Measurements from ENCODE around the gene DHX34.
"Not testable (repeated sequence)": the region's sequence is repeated elsewhere in the genome, so short reads cannot be mapped to it uniquely, and the experiment has no call there.

The DHX34 gene

GRCh38 chr19:47365455-47365854 is 16.3 kb downstream of the DHX34 start:
- DNase-seq: not testable (repeated sequence)

GRCh38 chr19:47370045-47370611 is 21.0 kb downstream of the DHX34 start:
- no peak for DNase-seq

- DNase-seq: no peak
Measured at GRCh38 chr19:47371261-47371660, 22.1 kb downstream of the DHX34 start.

GRCh38 chr19:47372603-47373002 is 23.5 kb downstream of the DHX34 start:
- DNase-seq: no peak

- DNase-seq: no peak
Measured at GRCh38 chr19:47373246-47374240, 24.4 kb downstream of the DHX34 start.

- no peak for DNase-seq
Measured at GRCh38 chr19:47374876-47375693, 26.0 kb downstream of the DHX34 start.

- no peak for DNase-seq
Measured at GRCh38 chr19:47375694-47376588, 26.8 kb downstream of the DHX34 start.

- DNase-seq: no peak
Measured at GRCh38 chr19:47376589-47377144, 27.6 kb downstream of the DHX34 start.

GRCh38 chr19:47377208-47377701 is 28.1 kb downstream of the DHX34 start:
- DNase-seq: no peak

- no peak for DNase-seq
Measured at GRCh38 chr19:47377801-47378200, 28.7 kb downstream of the DHX34 start.

GRCh38 chr19:47378246-47378645 is 29.1 kb downstream of the DHX34 start:
- no peak for DNase-seq

- no peak for DNase-seq
Measured at GRCh38 chr19:47379381-47379938, 30.3 kb downstream of the DHX34 start.

GRCh38 chr19:47380559-47380958 is 31.4 kb downstream of the DHX34 start:
- no peak for DNase-seq

GRCh38 chr19:47381121-47381520 is 32.0 kb downstream of the DHX34 start:
- no peak for DNase-seq

GRCh38 chr19:47381653-47382279 is 32.7 kb downstream of the DHX34 start:
- DNase-seq: no peak

GRCh38 chr19:47383890-47384289 is 34.8 kb downstream of the DHX34 start:
- not testable (repeated sequence) for DNase-seq

GRCh38 chr19:47384533-47384932 is 35.4 kb downstream of the DHX34 start:
- DNase-seq: not testable (repeated sequence)

- DNase-seq: not testable (repeated sequence)
Measured at GRCh38 chr19:47386582-47386981, 37.5 kb downstream of the DHX34 start.

GRCh38 chr19:47387623-47388022 is 38.5 kb downstream of the DHX34 start:
- DNase-seq: not testable (repeated sequence)

- DNase-seq: not testable (repeated sequence)
Measured at GRCh38 chr19:47388721-47389120, 39.6 kb downstream of the DHX34 start.

- no peak for DNase-seq
Measured at GRCh38 chr19:47389150-47389556, 40.0 kb downstream of the DHX34 start.

All from activated naive CD4-positive, alpha-beta T cell treated with Interleukin-2 at 50 U/mL for 16 hours (primary cell).